Germinal center (tissue), 1 donor: Measurements from ENCODE around the gene ARMC3.
"Not testable (repeated sequence)": the region's sequence is repeated elsewhere in the genome, so short reads cannot be mapped to it uniquely, and the experiment has no call there.

ENCODE experiments used
- DNase-seq: peaks from one replicate; pipeline ENCODE4 v3.0.0; 2012; ENCODE audit warnings: mixed read lengths, low spot score

Gene ARMC3

GRCh38 chr10:22927166-22927565, 687 bp upstream of the ARMC3 start:
- DNase-seq: no peak

DNA sequence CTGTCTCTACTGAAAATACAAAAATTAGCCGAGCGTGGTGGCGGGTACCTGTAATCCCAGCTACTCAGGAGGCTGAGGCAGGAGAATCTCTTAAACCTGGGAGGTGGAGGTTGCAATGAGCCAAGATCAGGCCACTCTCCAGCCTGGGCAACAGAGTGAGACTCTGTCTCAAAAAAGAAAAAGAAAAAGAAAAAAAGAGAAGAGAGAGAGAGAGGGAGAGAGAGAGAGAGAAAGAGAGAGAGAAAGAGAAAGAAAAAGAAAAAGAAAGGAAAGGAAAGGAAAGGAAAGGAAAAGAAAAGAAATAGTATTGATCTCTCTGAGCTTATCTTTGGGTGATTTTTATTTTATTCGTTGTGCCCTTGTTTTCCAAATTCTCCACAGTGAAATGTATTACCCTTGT, 1.2 kb downstream of the ARMC3 start:
- DNase-seq: not testable (repeated sequence)

GRCh38 chr10:22931948-22932347, 4.1 kb downstream of the ARMC3 start:
- no peak for DNase-seq

- DNase-seq: no peak
Observed at GRCh38 chr10:22932626-22933370, 4.9 kb downstream of the ARMC3 start.

DNA sequence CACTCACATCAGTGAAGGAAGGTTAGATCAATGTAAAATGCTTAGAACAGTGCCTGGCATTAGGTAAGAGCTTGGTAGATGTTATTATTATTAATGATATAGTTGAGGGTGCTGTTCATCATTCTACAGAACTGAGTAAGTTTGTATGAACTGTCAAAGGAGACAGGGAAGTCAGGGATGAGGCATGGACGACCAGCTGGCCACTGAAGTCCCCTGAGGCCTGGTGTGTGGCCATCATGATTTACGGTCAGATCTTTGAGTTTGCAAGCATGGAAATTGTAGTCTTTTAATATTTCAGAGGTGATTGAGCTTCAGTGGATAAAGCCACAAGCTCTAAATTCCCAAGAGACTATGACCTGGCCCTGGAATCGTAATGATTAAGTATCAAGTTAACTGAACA, 6.9 kb downstream of the ARMC3 start:
- DNase-seq: no peak

DNA sequence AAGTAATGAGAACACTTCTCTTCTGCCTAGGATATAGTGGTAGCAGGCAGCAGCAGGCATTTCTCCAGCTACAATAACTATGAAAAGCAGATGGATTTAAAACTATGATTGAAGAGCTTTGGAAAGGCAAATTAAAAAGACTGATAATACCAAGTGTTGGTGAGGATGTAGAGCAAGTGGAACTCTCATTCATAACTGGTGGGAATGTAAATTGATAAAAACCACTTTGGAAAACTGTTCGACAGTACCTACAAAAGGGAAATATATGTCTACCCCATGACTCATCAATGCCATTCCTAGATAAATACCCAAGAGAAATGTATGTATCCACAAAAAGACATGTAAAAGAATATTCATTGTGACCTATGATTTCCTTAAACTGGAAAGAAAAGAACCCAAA, 14.6 kb downstream of the ARMC3 start:
- no peak for DNase-seq

DNA sequence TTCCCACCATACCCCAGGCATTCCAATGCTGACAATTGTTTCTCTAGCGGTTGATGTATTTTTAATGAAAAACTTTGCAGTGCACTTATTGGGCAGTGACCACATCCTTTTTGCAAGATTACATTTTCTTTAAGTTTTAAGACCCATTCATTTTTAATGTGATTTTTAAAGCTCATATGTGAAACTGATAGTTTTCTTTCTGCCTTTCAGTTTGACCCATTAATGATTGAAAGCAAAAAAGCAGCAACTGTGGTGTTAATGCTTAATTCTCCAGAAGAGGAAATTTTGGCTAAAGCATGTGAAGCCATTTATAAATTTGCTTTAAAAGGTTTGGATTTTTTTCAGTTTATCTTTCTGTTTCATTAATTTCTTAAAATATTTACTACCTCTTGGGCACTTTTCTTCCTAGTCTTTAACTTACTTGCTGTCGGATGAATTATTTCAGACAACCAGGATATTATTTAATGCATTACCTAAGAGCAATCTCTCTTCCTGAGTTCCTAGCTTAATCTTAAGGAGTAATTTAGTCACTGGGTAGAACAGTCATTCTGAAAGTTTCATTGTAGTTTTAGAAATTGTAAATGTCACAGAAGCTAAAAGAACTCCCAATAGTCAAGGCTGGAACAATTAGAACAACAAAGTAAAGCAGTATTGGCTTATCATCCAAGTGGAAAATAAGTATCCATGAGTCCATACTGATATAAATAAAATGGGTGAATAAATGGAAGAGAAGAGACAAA, 18.3 kb downstream of the ARMC3 start:
- no peak for DNase-seq

DNA sequence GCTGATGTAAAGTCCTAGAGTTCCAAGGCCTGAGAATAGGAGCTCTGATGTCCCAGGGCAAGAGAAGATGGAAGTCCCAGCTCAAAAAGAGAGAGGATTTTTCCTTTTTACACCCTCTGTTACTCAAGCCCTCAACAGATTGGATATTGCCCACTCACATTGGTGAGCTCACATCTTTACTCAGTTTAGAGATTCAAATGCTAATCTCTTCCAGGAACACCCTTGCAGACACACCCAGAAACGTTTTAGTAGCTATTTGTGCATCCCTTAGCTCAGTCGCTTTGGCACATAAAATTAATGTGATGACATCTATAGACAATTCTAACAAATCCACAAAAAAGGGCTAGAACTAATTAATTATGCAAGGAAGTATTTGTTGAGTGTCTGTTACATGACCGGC, 27.1 kb downstream of the ARMC3 start:
- no peak for DNase-seq

GRCh38 chr10:22958338-22958737, 30.5 kb downstream of the ARMC3 start:
- no peak for DNase-seq

DNA sequence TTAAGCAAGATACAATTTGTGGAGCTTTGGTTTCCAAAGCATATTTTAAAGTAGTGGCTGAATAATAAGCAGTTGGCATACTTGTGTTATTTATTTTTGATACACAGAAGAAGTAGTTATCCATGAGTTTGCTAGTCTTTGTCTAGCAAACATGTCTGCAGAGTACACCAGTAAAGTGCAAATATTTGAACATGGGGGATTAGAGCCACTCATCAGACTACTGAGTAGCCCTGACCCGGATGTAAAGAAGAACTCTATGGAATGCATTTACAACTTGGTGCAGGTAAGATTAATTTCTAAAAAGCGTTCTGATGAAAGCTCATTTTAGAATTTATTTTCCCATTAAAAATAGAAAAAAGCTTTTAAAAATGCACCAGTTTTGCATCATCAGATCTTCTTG, 31.4 kb downstream of the ARMC3 start:
- no peak for DNase-seq

GRCh38 chr10:22959950-22960349, 32.1 kb downstream of the ARMC3 start:
- no peak for DNase-seq

GRCh38 chr10:22962817-22963216, 35.0 kb downstream of the ARMC3 start:
- DNase-seq: no peak

DNA sequence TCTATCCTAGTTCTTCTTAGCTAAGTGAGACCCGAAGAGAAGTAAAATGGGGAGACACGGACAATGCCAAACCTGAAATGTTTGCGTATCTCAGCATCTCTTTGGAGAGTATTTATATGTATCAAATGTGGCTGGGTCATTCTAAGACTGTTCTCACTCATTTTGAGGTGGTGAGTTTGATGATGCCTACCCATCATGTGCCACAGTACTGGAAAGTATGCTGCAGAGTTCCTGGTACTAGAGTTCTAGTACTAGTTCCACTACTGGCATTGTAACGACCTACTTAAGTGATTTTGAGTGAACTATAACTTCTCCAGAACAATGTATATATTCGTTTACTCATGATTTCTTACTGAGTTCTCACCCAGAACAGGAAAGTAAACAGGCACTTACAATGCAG, 41.9 kb downstream of the ARMC3 start:
- DNase-seq: no peak

- DNase-seq: no peak
Observed at GRCh38 chr10:22976534-22976933, 48.7 kb downstream of the ARMC3 start.

DNA sequence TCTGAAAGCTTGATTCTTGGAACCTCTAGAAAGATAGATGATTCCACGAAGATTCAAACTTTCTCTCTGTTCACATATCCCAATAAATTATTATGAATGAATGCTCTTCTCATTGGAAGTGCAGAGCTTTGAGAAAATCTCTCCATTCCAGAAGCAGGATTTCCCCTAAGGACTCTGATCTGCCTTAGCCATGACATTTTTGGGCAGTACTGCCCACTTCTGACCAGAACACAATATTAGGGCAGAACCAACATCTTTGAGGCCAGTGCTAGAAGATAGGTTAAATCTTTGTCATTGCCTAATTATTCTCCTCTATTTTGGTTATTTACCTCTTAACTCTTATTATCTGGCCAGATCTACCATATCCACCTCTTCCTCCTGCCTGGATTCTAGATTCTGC, 49.9 kb downstream of the ARMC3 start:
- no peak for DNase-seq

DNA sequence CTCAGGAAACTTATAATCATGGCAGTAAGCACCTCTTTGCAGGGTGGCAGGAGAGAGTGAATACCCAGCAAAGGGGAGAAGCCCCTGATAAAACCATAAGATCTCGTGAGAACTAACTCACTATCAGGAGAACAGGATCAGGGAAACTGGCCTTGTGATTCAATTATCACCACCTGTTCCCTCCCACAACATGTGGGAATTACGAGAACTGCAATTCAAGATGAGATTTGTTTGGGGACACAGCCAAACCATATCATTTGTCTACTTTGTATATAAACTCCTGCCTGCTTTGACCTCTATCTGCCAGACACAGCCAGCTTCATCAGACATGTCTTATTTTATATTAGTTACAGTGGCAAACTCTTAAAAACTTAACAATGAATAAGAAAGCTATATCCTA, 50.4 kb downstream of the ARMC3 start:
- no peak for DNase-seq

DNA sequence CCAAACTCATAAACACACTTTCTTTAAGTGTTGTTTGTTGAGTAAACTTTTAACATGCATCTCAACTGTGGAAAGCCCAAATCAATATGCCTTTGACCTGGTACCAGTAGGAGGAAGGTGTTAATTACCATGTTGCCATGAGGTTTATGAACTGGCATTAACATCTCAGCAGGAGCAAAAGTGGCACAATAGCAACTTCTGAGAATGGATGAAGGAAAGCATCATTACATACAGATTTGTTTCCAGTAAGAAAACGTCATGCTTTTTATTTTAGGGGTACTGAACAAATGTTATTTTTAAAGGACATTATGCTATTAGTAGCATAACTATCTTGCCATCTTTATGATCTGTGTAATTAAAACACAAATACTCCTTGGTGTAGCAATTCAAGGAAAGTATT, 51.1 kb downstream of the ARMC3 start:
- no peak for DNase-seq

GRCh38 chr10:22980822-22981221, 53.0 kb downstream of the ARMC3 start:
- no peak for DNase-seq

DNA sequence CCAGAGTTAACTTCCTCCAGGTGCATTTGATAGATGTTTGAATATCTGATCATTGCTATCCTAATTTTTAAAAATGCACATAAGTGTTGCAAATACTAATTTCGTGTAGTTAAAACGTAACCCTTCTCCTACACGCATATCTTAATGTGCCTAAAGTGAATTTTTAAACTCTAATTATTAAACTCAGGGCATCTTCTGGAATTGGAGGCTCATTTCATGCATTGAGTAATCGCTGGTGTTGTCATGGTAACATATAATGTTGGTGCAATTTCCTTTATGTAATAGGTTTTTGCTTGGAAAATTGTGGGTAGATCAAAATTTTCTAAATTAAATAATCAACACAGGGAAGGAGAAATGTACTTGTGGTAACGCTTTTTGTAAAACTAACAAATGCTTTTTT, 56.2 kb downstream of the ARMC3 start:
- DNase-seq: no peak

- DNase-seq: peak; percentile 17
Observed at GRCh38 chr10:22986771-22987542, 59.1 kb downstream of the ARMC3 start.

DNA sequence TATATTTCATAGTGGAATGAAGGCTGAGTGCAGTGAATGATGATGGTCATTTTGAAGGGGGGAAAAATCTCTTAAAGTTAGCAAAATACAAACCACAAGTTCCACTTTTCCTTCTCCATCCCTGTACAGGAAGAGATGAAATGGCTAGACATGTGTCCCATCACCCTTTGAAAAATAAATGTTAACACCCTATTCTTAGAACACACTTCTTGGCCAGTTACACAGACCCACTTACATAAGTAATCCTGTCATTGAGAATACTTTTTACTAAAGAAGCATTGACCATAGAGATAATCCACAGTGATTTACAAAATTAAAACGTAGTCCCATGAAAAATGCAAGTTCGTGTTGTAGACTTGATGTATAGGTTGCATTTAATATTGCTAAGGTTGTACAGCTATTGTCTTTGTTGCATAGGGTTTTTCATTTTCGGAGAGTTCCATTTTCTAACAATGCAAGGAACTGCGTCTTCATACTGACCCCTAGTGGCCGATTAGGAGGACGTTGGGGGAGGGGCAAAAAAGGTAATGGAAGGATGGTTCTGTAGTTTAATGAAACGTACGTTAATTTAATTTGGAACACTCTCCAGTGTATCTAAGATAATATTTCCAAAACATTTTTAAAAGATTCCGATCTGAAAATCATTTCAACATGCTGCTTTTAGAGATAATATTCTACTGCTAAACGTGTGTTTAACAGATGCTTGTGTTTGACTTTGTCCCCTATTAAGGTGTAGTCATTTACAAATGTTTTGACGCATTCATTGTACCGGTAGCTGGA, 60.9 kb downstream of the ARMC3 start:
- DNase-seq: peak; percentile 68

- no peak for DNase-seq
Observed at GRCh38 chr10:22990443-22990842, 62.6 kb downstream of the ARMC3 start.
